Activated CD4-positive, alpha-beta T cell treated with anti-CD3 and anti-CD28 coated beads for 36 hours (primary cell): ENCODE data around the gene BCL2L11. TPM values are rescaled to one million over a fixed set of nuclear protein-coding genes. Genes with fewer than 3 reads are reported as not detected.

ENCODE experiments used
- ATAC-seq: fragments of 200-7000 bp; cut with Tn5 transposase; one replicate; pipeline ENCODE4 v1.10.0; 2021; ENCODE audit warnings: mild to moderate bottlenecking, moderate library complexity
- CTCF ChIA-PET: fragments of 350-600 bp; sonication (Branson Sonifier 250); formaldehyde crosslinking; loops from one replicate; lab custom pipeline; 2021; ENCODE audit warnings: antibody characterized with exemption; lab: Charles Lee
- POLR2A ChIA-PET: fragments of 350-600 bp; sonication (Branson Sonifier 250); formaldehyde crosslinking; loops from one replicate; lab custom pipeline; 2021; ENCODE audit warnings: antibody characterized with exemption, inconsistent platforms; lab: Charles Lee
- DNase-seq: peaks from one replicate; pipeline ENCODE4 v3.0.0-alpha.2; 2020
- H3K27ac Mint-ChIP-seq: one replicate; pipeline ENCODE4 v1.8.0; 2021; ENCODE audit warnings: mixed read lengths
- H3K27me3 Mint-ChIP-seq: one replicate; pipeline ENCODE4 v1.8.0; 2021; ENCODE audit warnings: mixed read lengths
- H3K36me3 Mint-ChIP-seq: one replicate; pipeline ENCODE4 v1.8.0; 2021; ENCODE audit warnings: low read depth, mixed read lengths
- H3K4me1 Mint-ChIP-seq: one replicate; pipeline ENCODE4 v1.8.0; 2021; ENCODE audit warnings: mixed read lengths
- H3K4me3 Mint-ChIP-seq: one replicate; pipeline ENCODE4 v1.8.0; 2021; ENCODE audit warnings: mild to moderate bottlenecking, moderate library complexity, mixed read lengths
- H3K9me3 Mint-ChIP-seq: one replicate; pipeline ENCODE4 v1.8.0; 2021; ENCODE audit warnings: low read depth, mixed read lengths
- intact Hi-C, 2 experiments: fragments of 100-400 bp; cut with DNase I in 1 of 2; cut with micrococcal nuclease in 1 of 2; formaldehyde crosslinking; loops; one replicate each; pipeline versions ENCODE4 v1.14.2 to v1.15.1; 2022 to 2024; cut with DNase I, micrococcal nuclease
- total RNA-seq, 2 experiments: library from RNA; stranded (reverse); gene quantifications; one replicate each; pipeline ENCODE4 v1.2.3, GENCODE V29; 2021

The BCL2L11 gene
- total RNA-seq, 2 experiments from 2014 or later: 18.2 to 28.6 TPM

DNA sequence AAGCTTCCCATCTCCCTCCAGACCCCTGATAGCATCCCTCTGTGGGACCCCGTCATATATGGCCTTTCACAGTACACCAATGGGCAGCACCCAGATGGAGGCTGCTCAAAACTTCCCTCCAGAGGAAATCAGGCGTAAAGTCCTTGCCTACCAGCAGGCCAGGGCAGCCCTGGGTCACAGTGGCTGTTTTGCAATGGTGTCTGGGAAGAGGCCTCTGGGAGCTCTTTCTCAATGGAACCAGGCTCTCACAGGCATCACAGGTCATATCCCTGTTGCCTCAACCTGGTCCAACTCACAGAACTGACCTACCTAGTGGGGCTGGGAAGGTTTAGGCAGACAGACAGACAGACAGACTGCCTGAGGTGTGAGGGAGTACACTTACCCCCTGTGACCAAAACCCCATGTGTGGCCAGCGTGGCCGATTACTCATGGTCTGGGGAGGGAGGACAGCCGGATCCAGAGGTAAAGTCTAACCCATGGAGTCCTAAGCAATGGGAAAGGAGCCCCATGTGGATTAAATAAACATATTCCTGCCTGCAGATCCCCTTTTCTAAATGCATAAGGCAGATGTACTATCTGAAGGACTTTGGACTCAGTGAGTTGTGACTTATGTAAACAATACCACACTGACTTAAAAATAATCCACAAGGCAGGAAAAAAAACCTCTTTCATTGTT lies 58.2 kb downstream of the BCL2L11 start:
- CTCF ChIA-PET: no interaction called here
- intact Hi-C loops: no loop called here
- DNase-seq (no peak), ATAC-seq (no peak)
- H3K9me3 Mint-ChIP-seq: no peaks in the 10 kb centered on the region
- H3K36me3 Mint-ChIP-seq: no peaks in the 10 kb centered on the region
- POLR2A ChIA-PET: no interaction called here
- peaks cover 17% of the 10 kb centered on the region for H3K27me3 Mint-ChIP-seq
- no peak overlapping the region for H3K27ac Mint-ChIP-seq
- no peak overlapping the region for H3K4me3 Mint-ChIP-seq
- H3K4me1 Mint-ChIP-seq: no peaks in the 10 kb centered on the region

- intact Hi-C loops: no loop called here
- ATAC-seq (no peak), DNase-seq (no peak)
- peaks cover 11% of the 10 kb centered on the region for H3K27me3 Mint-ChIP-seq
- CTCF ChIA-PET: no interaction called here
- POLR2A ChIA-PET: no interaction called here
- H3K4me1 Mint-ChIP-seq: no peaks in the 10 kb centered on the region
- no peak overlapping the region for H3K4me3 Mint-ChIP-seq
- no peaks in the 10 kb centered on the region for H3K36me3 Mint-ChIP-seq
- no peaks in the 10 kb centered on the region for H3K9me3 Mint-ChIP-seq
- H3K27ac Mint-ChIP-seq: no peak overlapping the region
Observed at GRCh38 chr2:111182121-111182520, 61.4 kb downstream of the BCL2L11 start.

- ChIA-PET CTCF (no interaction called here), POLR2A (no interaction called here)
- H3K4me1 Mint-ChIP-seq: no peaks in the 10 kb centered on the region
- intact Hi-C loops: no loop called here
- H3K9me3 Mint-ChIP-seq: no peaks in the 10 kb centered on the region
- no peaks in the 10 kb centered on the region for H3K36me3 Mint-ChIP-seq
- DNase-seq: no peak
- peaks cover 11% of the 10 kb centered on the region for H3K27me3 Mint-ChIP-seq
- no peak overlapping the region for H3K27ac Mint-ChIP-seq
- H3K4me3 Mint-ChIP-seq: no peak overlapping the region
- ATAC-seq: no peak
Observed at GRCh38 chr2:111182740-111183139, 62.0 kb downstream of the BCL2L11 start.

- no peaks in the 10 kb centered on the region for H3K4me1 Mint-ChIP-seq
- POLR2A ChIA-PET: no interaction called here
- no peak for ATAC-seq
- no peak overlapping the region for H3K27ac Mint-ChIP-seq
- H3K27me3 Mint-ChIP-seq: peaks cover 11% of the 10 kb centered on the region
- H3K36me3 Mint-ChIP-seq: no peaks in the 10 kb centered on the region
- no peak for DNase-seq
- CTCF ChIA-PET: interaction anchor here (0.7 kb wide), 1 partner anchor 138 kb away, joined by 4 read pairs; no protein-coding TSS in a partner anchor
- no peaks in the 10 kb centered on the region for H3K9me3 Mint-ChIP-seq
- no peak overlapping the region for H3K4me3 Mint-ChIP-seq
- intact Hi-C loops: no loop called here
Observed at GRCh38 chr2:111184725-111185310, 64.1 kb downstream of the BCL2L11 start.

GRCh38 chr2:111185361-111186022 lies 64.8 kb downstream of the BCL2L11 start:
- no peaks in the 10 kb centered on the region for H3K36me3 Mint-ChIP-seq
- no peaks in the 10 kb centered on the region for H3K9me3 Mint-ChIP-seq
- H3K27me3 Mint-ChIP-seq: peaks cover 11% of the 10 kb centered on the region
- H3K4me3 Mint-ChIP-seq: no peak overlapping the region
- ChIA-PET POLR2A (no interaction called here), CTCF (interaction anchor here (0.7 to 1.7 kb wide), 3 partner anchors 10 to 139 kb away, joined by 3 to 4 read pairs (median 4); no protein-coding TSS in a partner anchor)
- no peak overlapping the region for H3K27ac Mint-ChIP-seq
- no peaks in the 10 kb centered on the region for H3K4me1 Mint-ChIP-seq
- no peak for ATAC-seq
- no peak for DNase-seq
- intact Hi-C loops: no loop called here

DNA sequence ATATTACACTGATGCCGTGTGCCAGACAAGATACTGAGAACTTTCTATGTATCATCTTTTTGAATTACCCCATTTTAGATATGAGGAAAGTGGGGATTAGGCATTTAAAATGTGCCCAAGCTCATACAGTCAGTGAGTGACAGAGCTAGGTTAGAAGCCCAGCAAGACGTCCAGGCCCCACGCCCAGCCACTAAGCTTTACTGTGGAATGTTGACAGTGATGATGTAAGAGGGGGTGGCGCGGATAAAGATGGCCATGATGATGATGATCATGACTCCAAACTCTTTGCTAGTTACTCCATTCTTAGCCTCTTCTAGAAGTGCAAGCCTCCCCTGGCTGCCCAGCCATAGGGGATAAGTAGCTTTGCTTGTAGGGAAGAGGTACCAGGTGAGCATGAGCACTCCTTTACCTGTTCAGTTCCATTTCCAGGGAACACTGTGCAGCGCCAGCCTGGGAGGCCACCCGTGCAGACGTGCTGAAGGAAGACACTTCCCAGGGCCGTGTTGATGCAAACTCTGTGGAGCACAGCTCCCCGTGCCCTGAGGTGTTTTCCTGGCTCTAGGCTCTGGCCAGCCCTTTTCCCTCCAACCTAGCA lies 65.5 kb downstream of the BCL2L11 start:
- Mint-ChIP-seq H3K9me3 (no peaks in the 10 kb centered on the region), H3K27me3 (peaks cover 9% of the 10 kb centered on the region), H3K4me1 (no peaks in the 10 kb centered on the region), H3K27ac (no peak overlapping the region), H3K4me3 (no peak overlapping the region), H3K36me3 (no peaks in the 10 kb centered on the region)
- DNase-seq (no peak), ATAC-seq (no peak)
- intact Hi-C loops: no loop called here
- CTCF ChIA-PET: interaction anchor here (0.6 to 1.7 kb wide), 4 partner anchors 9 to 66 kb away, joined by 3 to 4 read pairs (median 3); no protein-coding TSS in a partner anchor
- POLR2A ChIA-PET: no interaction called here

DNA sequence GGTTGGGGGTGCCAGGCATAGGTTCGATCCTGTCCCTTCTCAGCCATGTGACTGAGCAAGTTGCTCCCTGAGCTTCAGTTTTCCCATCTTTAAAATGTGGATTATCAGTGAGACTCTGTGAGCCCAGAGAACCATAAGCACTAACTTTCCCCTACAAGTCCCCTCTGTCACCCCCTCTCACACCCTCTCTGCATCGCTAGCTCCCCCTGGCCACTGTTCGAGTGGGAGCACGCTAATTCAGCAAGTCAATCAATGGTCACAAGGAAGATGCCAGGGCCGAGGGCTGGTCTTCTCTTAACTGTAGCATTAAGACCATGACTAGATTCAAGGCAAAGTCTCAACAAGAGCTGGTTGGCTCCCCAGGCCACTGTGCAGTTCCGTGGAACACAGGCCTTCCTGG lies 66.2 kb downstream of the BCL2L11 start:
- ChIA-PET CTCF (interaction anchor here (0.7 to 1.7 kb wide), 2 partner anchors 8 to 10 kb away, joined by 3 to 4 read pairs; no protein-coding TSS in a partner anchor), POLR2A (no interaction called here)
- DNase-seq (no peak), ATAC-seq (no peak)
- Mint-ChIP-seq H3K27me3 (peaks cover 9% of the 10 kb centered on the region), H3K36me3 (no peaks in the 10 kb centered on the region), H3K27ac (no peak overlapping the region), H3K9me3 (no peaks in the 10 kb centered on the region), H3K4me3 (no peak overlapping the region), H3K4me1 (no peaks in the 10 kb centered on the region)
- intact Hi-C loops: no loop called here

DNA sequence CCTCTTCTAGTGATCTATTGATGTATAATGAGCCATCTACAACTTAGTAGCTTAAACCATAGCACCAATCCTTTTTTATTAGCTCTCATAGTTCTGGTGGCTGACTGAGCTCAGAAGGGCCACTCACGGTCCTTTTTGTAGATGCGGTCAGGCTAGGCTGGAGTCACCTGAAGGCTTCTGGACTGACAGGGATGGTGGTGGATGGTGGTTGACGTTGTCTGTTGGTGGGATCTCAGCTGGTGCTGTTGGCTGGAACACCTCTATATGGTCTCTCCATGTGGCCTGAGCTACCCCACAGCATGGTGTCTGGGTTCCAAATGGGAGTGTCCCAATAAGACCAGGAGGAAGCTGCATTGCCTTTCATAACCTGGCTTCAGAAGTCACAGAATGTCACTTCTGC lies 68.0 kb downstream of the BCL2L11 start:
- no peaks in the 10 kb centered on the region for H3K36me3 Mint-ChIP-seq
- peaks cover 9% of the 10 kb centered on the region for H3K27me3 Mint-ChIP-seq
- DNase-seq (no peak), ATAC-seq (no peak)
- intact Hi-C loops: no loop called here
- no peaks in the 10 kb centered on the region for H3K4me1 Mint-ChIP-seq
- H3K9me3 Mint-ChIP-seq: no peaks in the 10 kb centered on the region
- CTCF ChIA-PET: interaction anchor here (0.7 to 0.9 kb wide), 2 partner anchors 78 to 118 kb away, joined by 3 to 5 read pairs; no protein-coding TSS in a partner anchor
- POLR2A ChIA-PET: no interaction called here
- no peak overlapping the region for H3K4me3 Mint-ChIP-seq
- H3K27ac Mint-ChIP-seq: no peak overlapping the region

DNA sequence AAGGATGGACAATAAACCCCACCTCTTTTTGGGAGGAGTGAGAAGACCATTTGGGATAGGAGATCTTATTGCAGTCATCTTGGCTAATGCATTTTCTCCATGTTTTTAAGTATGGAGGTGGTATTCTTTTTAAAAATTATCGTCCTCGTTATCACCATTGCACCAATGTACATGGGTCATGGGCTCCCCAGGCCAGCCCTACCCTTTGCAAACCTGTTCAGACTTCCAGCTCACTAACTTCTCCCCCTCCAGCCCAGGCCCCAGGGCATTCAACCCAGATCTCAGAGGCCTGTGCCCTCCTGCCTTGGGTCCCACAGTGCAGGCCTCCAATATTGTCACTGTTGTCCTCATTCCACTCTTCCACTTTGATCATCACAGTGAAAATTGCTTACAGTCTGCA lies 68.4 kb downstream of the BCL2L11 start:
- H3K9me3 Mint-ChIP-seq: no peaks in the 10 kb centered on the region
- no peak overlapping the region for H3K4me3 Mint-ChIP-seq
- DNase-seq (no peak), ATAC-seq (no peak)
- no peaks in the 10 kb centered on the region for H3K4me1 Mint-ChIP-seq
- CTCF ChIA-PET: interaction anchor here (0.9 kb wide), 1 partner anchor 79 kb away, joined by 5 read pairs; no protein-coding TSS in a partner anchor
- no peaks in the 10 kb centered on the region for H3K36me3 Mint-ChIP-seq
- H3K27ac Mint-ChIP-seq: no peak overlapping the region
- intact Hi-C loops: no loop called here
- POLR2A ChIA-PET: no interaction called here
- H3K27me3 Mint-ChIP-seq: peaks cover 9% of the 10 kb centered on the region

DNA sequence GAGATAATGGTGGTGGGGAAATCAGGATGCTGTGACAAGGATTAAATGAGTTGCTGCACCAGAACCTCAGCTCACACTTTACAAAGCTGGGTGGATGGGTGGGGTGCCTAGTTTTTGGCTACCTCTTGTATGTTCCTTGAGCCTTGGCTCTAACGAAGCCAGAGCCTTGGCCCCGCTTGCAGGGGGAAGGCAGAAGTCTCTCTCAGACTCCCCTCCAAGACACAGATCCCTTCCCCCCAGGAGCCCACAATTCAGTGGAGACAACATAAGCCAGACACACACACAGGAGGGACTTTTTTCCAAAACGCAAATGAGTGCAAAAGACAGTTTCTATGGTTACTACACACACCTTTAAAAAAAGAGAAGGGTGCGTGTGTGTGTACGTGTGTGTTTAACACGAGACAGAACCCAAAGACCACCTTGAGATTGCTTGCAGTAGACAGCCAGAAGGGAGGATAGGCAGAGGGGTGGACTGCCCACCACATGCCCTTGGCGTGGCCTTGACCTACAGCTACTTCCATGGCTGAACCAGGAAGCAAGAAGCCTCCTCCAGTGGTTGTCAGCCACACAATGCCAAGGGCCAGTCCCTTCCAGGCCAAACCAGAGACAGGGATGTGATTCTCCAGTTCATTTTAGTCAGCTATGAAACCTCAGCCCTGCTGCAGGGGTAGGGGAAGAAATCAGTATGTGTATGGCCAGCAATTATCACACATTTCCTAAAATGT lies 70.3 kb downstream of the BCL2L11 start:
- Mint-ChIP-seq H3K27ac (no peak overlapping the region), H3K4me3 (no peak overlapping the region), H3K36me3 (no peaks in the 10 kb centered on the region), H3K27me3 (peaks cover 5% of the 10 kb centered on the region), H3K9me3 (no peaks in the 10 kb centered on the region), H3K4me1 (no peaks in the 10 kb centered on the region)
- POLR2A ChIA-PET: no interaction called here
- ATAC-seq (no peak), DNase-seq (no peak)
- CTCF ChIA-PET: interaction anchor here (0.7 kb wide), 1 partner anchor 96 kb away, joined by 4 read pairs; no protein-coding TSS in a partner anchor
- intact Hi-C loops: loop anchor here in 1 of 2 experiments (2.0 kb wide), 1 partner anchor 16 kb away; no protein-coding TSS in a partner anchor

- Mint-ChIP-seq H3K27ac (no peak overlapping the region), H3K27me3 (peaks cover 2% of the 10 kb centered on the region), H3K36me3 (no peaks in the 10 kb centered on the region), H3K9me3 (no peaks in the 10 kb centered on the region), H3K4me3 (no peak overlapping the region), H3K4me1 (no peaks in the 10 kb centered on the region)
- intact Hi-C loops: loop anchor here in 1 of 2 experiments (2.0 kb wide), 1 partner anchor 15 kb away; no protein-coding TSS in a partner anchor
- ChIA-PET POLR2A (no interaction called here), CTCF (interaction anchor here (0.7 kb wide), 1 partner anchor 96 kb away, joined by 4 read pairs; no protein-coding TSS in a partner anchor)
- DNase-seq (no peak), ATAC-seq (no peak)
Observed at GRCh38 chr2:111191877-111192276, 71.2 kb downstream of the BCL2L11 start.
